HG03066 (cell line): ENCODE results near the gene DAD1.
"Not testable (repeated sequence)": the region's sequence is repeated elsewhere in the genome, so short reads cannot be mapped to it uniquely, and the experiment has no call there.

ENCODE experiments used
- ATAC-seq: cut with Tn5 transposase; IDR thresholded peaks from one replicate; pipeline ENCODE4 v1.9.1; 2021; ENCODE audit warnings: low read depth; ENCODE audit not compliant: unreplicated experiment

Gene DAD1

DNA sequence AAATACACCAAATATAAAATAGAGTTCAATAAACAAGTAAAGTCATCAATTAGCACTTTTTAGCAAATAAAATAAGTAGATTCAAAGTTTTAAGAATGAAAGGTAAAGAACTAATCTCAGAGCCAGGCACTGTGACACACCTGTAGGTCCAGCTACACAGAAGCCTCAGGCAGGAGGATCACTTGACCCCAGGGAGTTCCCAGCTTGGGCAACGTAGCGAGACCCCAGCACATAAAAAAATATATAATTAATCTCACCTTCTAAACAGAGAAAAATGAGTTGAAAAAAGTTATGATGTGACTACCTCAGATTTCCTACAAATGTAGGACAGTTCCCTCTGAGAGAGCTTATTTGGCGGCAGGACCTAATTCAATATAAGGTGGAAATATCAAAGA is 19.3 kb downstream of the DAD1 start:
- no peak for ATAC-seq

DNA sequence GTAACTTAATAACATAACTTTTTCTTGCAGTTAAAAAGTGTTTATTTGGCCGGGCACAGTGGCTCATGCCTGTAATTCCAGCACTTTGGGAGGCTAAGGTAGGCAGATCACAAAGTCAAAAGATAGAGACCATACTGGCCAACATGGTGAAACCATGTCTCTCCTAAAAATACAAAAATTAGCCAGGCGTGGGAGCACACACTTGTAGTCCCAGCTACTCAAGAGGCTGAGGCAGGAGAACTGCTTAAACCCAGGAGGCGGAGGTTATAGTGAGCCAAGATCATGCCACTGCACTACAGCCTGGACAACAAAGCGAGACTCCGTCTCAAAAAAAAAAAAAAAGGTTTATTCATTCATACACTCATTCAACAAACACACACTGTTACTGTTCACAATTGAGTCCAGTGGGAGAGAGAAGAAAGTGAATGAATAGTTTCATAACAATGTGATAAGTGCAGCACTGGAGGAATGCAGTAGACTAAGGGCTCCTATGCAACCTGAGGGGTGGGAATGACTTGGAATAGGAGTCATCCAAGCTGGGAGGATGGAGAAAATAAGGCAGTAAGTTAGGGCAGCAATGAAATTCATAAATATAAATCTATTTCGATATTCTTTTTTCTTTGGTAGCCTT is 19.8 kb downstream of the DAD1 start:
- ATAC-seq: no peak

- no peak for ATAC-seq
These were observed 21.6 kb downstream of the DAD1 start for GRCh38 chr14:22567437-22567836.

- ATAC-seq: no peak
These were observed 22.2 kb downstream of the DAD1 start for GRCh38 chr14:22566845-22567244.

GRCh38 chr14:22566266-22566665 is 22.8 kb downstream of the DAD1 start:
- not testable (repeated sequence) for ATAC-seq

DNA sequence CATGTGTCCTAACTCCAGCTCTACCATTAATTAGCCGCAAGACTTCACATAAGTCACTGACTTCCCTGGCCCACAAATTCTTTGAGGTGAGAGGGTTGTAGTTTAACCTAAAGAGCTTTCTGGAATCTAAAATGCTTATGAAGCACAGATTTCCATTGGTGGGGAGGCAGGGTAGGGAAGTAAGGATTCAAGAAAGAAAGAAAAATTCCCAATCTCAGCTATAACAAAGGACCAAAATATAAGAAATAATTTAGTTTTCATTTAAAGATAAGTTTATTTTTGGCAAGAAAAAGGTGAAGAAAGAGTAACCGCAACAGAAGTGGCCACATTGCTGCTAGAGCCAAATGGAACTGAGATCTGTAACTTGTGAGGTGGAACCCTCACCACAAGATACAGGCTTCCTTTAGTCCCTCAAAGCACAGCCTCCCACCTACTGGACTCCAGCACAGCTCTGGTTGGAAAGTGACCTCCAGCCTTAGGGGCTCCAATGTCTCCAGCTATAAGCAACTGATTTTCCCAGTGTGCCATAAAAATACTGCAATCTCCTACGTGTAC is 23.6 kb downstream of the DAD1 start:
- ATAC-seq: peak; percentile 32

- no peak for ATAC-seq
These were observed 24.6 kb downstream of the DAD1 start for GRCh38 chr14:22564463-22564862.

DNA sequence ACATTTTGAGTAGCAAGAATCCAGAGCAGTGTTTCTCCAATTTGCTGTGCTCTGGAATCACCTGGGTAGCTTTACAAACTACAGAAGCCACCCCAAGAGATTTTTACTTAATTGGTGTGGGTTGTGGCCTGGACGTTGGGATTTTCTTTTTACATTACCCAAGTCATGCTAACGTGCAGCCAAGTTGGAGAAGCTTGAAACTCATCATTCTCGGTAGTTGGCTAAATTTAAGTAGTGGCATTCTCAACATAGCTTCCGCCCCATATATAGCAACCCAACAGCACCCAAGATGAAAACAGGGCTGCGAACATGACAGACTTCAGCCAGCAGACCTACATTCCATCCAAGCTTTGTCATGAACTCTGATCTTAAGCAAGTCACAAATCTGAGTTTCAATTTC is 25.0 kb downstream of the DAD1 start:
- ATAC-seq: no peak

DNA sequence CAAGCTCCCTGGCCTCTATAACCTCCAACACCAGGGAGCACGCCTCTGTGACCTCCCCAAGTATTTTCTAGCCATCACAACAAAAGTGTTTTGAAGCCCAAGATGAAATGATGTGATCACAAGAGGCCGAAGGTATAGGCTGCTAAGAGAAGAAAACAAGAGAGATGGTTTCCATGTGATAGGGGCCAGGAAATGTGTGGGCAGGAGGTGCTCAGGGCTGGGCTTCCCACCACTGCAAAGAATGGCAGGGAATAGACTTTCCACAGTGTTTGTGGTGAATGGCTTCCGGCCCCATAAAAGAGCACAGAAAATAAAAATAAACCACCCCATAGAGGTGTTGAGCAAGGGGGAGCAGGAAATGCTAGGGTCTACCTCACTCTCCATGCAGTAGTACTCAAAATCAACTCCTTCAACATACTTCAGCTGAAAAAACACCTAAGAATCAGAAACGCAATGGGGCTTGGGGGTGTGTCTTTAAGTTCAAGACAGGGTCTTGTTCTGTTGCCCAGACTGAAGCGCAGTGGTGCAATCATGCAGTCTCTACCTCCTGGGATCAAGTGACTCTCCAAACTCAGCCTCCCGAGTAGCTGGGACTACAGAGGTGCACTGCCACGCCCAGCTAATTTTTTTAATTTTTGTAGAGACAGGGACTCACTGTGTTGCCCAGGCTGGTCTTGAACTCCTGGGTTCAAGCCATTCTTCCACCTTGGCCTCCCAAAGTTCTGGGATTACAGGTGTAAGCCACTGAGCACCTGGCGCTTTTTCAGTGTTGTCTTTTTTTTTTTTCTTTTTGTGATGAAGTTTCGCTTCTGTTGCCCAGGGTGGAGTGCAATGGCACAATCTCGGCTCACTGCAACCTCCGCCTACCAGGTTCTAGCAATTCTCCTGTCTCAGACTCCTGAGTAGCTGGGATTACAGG is 27.1 kb downstream of the DAD1 start:
- ATAC-seq: no peak

GRCh38 chr14:22561366-22561660 is 27.7 kb downstream of the DAD1 start:
- no peak for ATAC-seq

DNA sequence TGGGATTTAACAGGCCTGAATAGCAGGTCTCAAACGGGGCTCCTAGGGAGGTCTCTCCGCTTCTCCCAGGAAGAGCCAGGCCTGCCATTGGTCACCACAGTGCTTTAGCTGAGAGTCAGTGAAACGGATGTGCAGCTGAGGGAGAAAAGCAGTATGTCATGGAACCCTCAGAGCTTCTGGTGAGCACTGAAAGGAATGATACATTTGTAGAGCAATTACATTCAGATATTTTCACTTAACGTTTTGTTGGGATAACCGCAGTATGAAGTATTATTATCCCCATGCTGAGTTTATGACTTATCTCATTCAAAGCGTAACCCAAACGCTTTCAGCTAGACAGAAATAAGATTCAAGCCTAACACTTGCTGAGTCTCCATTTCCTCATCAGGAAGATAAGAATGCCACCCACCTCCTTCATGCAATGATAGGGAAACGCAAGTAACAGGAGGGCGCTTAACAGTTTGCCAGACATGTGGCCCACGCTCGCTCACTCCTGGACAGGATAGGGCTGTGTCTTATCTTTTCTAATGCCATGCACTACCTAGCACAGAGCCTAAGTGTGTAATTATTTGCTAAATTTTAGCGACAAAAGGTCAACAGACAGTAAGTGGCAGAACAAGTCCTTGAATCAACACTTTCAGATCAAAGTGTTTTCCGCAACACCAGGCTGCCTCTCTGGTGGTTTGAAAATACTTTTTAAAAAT is 28.2 kb downstream of the DAD1 start:
- no peak for ATAC-seq

GRCh38 chr14:22559041-22559440 is 30.0 kb downstream of the DAD1 start:
- ATAC-seq: no peak

DNA sequence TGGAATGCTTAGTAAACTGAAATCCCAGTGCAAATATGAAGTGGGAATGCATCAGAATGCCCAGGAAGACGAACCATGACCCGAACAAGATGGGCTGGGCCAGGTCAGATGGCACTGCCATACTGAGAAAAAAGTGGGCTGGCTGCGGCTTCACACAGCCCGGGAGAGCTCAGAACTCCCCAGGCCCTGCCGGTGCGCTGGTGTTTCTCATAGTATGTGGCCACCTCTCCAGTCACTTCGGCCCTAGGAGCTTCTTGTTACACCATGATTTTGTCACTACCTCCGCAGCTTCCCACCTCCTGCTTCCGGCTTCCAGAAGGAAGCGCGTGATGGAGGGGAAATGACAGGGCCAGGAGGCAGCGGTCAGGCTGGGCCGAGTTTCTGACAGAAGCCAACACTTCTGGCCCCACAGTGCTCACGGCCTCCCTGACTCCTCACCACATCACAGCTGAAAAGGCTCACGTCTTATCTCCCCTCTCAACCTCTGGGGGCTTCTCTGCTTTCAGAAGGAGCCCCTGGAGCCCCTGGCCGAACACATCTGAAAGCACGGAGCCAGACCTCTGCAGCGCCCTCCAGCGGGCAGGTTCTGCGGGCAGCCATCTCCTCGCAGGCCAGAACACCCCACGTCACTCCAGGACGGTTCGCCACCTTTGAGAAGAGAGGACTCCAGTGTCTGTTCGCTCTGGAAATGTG is 30.7 kb downstream of the DAD1 start:
- ATAC-seq: no peak

DNA sequence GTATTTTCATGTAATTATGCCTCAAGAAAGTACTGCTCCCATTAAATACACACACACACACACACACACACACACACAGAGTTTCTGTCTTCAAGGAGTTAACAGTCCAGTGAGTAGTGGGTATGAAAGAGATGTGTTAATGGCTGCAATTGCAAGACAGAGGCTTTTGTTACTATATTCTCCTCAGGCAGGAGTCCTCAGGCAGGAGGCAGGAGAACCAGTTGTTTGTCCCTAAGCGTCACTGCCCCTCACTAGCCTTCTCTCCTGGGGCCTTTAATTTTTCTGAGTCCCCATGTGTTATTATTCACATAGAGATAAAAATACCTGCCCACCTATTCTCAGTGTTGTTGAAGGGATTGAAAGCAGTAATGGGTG is 31.2 kb downstream of the DAD1 start:
- ATAC-seq: no peak

DNA sequence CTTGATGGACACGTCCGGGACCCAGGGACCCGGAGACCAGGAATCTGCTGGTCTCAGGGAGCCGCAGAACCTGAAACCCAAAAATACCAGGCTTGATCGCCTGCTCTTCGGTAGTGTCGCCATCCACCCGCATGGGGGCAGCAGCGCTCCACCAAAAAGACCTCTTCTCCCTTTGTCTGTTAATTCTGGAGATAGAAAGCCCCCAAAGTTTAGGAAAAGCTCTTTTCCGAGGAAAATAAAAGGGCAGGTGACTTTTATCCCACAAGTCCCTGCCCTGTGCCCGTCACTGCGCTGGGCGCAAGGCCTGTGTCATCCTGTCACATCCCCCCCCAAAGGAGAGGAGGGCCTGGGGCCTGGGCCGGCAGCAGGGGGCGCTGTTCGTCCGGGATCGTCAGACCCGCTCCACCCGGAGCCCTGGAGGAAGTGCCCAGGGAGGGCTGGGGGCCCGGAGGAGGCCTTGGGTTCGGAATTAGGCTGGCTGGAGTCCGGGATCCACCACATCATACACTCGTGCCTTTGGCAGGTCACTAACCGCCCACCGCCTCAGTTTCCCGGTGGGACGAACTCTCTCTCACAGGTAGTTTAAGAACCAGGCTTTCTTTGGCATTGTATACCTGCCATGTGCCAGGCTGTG is 31.9 kb downstream of the DAD1 start:
- ATAC-seq: peak; percentile 16

- ATAC-seq: peak; percentile 69
These were observed 32.7 kb downstream of the DAD1 start for GRCh38 chr14:22556021-22556989.

DNA sequence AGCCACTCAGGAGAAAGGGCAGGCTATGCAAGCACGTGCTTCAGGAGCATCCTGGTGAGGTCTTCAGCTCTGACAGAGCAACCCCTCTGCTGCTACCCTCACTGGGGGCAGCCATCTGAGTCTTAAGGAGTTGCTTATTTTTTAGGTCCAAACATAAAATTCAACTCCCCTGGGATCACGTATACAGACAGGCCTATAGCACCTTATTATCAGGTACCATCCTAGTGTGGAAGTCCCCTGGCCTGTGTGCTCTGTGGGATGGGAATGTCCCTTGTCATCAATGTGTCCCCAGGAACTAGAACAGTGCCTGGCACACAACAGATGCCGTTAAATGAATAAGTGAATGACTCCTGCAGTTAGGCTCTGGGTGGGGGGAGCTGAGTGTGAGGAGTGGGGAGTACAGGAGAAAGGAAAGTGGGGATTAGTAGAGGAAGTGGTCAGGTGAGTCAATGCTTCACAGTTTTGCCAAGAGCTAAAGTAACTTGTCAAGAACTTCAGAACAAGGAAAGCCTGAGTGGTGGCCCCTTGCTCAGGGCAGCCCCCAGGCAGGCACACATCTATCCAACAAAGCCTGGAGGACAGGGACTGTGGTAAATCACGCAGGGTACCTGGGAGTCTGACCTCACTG is 33.5 kb downstream of the DAD1 start:
- no peak for ATAC-seq

- no peak for ATAC-seq
These were observed 34.3 kb downstream of the DAD1 start for GRCh38 chr14:22554498-22555383.
